Measurements from ENCODE around the gene MCM3AP.

MCM3AP gene

GRCh38 chr21:46248422-46248782 lies 37.0 kb downstream of the MCM3AP start:
- no peak for TF ChIP-seq GATA3 (IDR thresholded peaks at IDR 0.05; ENCODE audit: low read depth, low read length)
- no peak for TF ChIP-seq GATA2 (IDR thresholded peaks at IDR 0.05; ENCODE audit: low read depth, low read length)

GRCh38 chr21:46247699-46248421 lies 37.6 kb downstream of the MCM3AP start:
- no peak for TF ChIP-seq GATA3 (IDR thresholded peaks at IDR 0.05; ENCODE audit: low read depth, low read length)
- no peak for TF ChIP-seq GATA2 (IDR thresholded peaks at IDR 0.05; ENCODE audit: low read depth, low read length)

GRCh38 chr21:46246345-46246744 lies 39.1 kb downstream of the MCM3AP start:
- no peak for TF ChIP-seq GATA3 (IDR thresholded peaks at IDR 0.05; ENCODE audit: low read depth, low read length)
- no peak for TF ChIP-seq GATA2 (IDR thresholded peaks at IDR 0.05; ENCODE audit: low read depth, low read length)

GRCh38 chr21:46245213-46245915 lies 40.0 kb downstream of the MCM3AP start:
- TF ChIP-seq GATA3 (IDR thresholded peaks at IDR 0.05; ENCODE audit: low read depth, low read length) (no peak), GATA2 (IDR thresholded peaks at IDR 0.05; ENCODE audit: low read depth, low read length) (no peak)

GRCh38 chr21:46244602-46245001 lies 40.8 kb downstream of the MCM3AP start:
- TF ChIP-seq GATA2 (IDR thresholded peaks at IDR 0.05; ENCODE audit: low read depth, low read length) (no peak), GATA3 (IDR thresholded peaks at IDR 0.05; ENCODE audit: low read depth, low read length) (no peak)

GRCh38 chr21:46243960-46244361 lies 41.5 kb downstream of the MCM3AP start:
- TF ChIP-seq GATA2 (IDR thresholded peaks at IDR 0.05; ENCODE audit: low read depth, low read length) (no peak), GATA3 (IDR thresholded peaks at IDR 0.05; ENCODE audit: low read depth, low read length) (no peak)

- TF ChIP-seq GATA3 (IDR thresholded peaks at IDR 0.05; ENCODE audit: low read depth, low read length) (no peak), GATA2 (IDR thresholded peaks at IDR 0.05; ENCODE audit: low read depth, low read length) (no peak)
These were observed 42.1 kb downstream of the MCM3AP start for GRCh38 chr21:46243325-46243724.

- TF ChIP-seq GATA2 (IDR thresholded peaks at IDR 0.05; ENCODE audit: low read depth, low read length) (no peak), GATA3 (IDR thresholded peaks at IDR 0.05; ENCODE audit: low read depth, low read length) (no peak)
These were observed 45.5 kb downstream of the MCM3AP start for GRCh38 chr21:46239817-46240325.

GRCh38 chr21:46237474-46237873 lies 47.9 kb downstream of the MCM3AP start:
- TF ChIP-seq GATA3 (IDR thresholded peaks at IDR 0.05; ENCODE audit: low read depth, low read length) (no peak), GATA2 (IDR thresholded peaks at IDR 0.05; ENCODE audit: low read depth, low read length) (no peak)

GRCh38 chr21:46234436-46234950 lies 50.9 kb downstream of the MCM3AP start:
- no peak for TF ChIP-seq GATA2 (IDR thresholded peaks at IDR 0.05; ENCODE audit: low read depth, low read length)
- TF ChIP-seq GATA3 (IDR thresholded peaks at IDR 0.05; ENCODE audit: low read depth, low read length): no peak

GRCh38 chr21:46229923-46230260 lies 55.5 kb downstream of the MCM3AP start:
- TF ChIP-seq GATA3 (IDR thresholded peaks at IDR 0.05; ENCODE audit: low read depth, low read length): no peak
- TF ChIP-seq GATA2 (IDR thresholded peaks at IDR 0.05; ENCODE audit: low read depth, low read length): no peak

GRCh38 chr21:46229133-46229922 lies 56.1 kb downstream of the MCM3AP start:
- no peak for TF ChIP-seq GATA2 (IDR thresholded peaks at IDR 0.05; ENCODE audit: low read depth, low read length)
- TF ChIP-seq GATA3 (IDR thresholded peaks at IDR 0.05; ENCODE audit: low read depth, low read length): no peak

- no peak for TF ChIP-seq GATA3 (IDR thresholded peaks at IDR 0.05; ENCODE audit: low read depth, low read length)
- no peak for TF ChIP-seq GATA2 (IDR thresholded peaks at IDR 0.05; ENCODE audit: low read depth, low read length)
These were observed 56.9 kb downstream of the MCM3AP start, which contains the start of gene LSS for GRCh38 chr21:46228345-46229051. Gene LSS, minus strand, starts transcription at chr21:46228774. Its CDS starts 29 bp downstream, at chr21:46228745.

Measured in SH-SY5Y (cell line).